Muscle of leg (tissue), 11 donors: ENCODE measurements around the gene ZNF195. TPM values are rescaled to one million over a fixed set of nuclear protein-coding genes. Genes with fewer than 3 reads are reported as not detected.

ENCODE experiments used
- DNase-seq: peaks from one replicate; pipeline ENCODE4 v3.0.0; 2013
- H3K27ac ChIP-seq: one replicate; pipeline ENCODE4 v1.5.1; 2013; ENCODE audit warnings: mild to moderate bottlenecking, low read length, control low read depth
- H3K27me3 ChIP-seq: one replicate; pipeline ENCODE4 v1.6.1; 2013; ENCODE audit warnings: low read length; ENCODE audit not compliant: control insufficient read depth, insufficient read depth
- H3K36me3 ChIP-seq: one replicate; pipeline ENCODE4 v1.6.1; 2013; ENCODE audit warnings: low read length; ENCODE audit not compliant: control insufficient read depth, insufficient read depth
- H3K4me1 ChIP-seq: one replicate; pipeline ENCODE4 v1.6.1; 2013; ENCODE audit warnings: low read length; ENCODE audit not compliant: control insufficient read depth, insufficient read depth
- H3K4me3 ChIP-seq: one replicate; pipeline ENCODE4 v1.5.1; 2013; ENCODE audit warnings: low read length, control low read depth
- H3K9me3 ChIP-seq: replicated peaks from 2 replicates; pipeline ENCODE4 v1.6.1; 2013; ENCODE audit warnings: low read depth, low read length; ENCODE audit not compliant: control insufficient read depth
- WGBS: methylation state at CpG from one replicate; pipeline ENCODE4 v1.1.5; 2013; ENCODE audit warnings: missing lambda C conversion rate; ENCODE audit not compliant: insufficient coverage; 5-methylcytosine and 5-hydroxymethylcytosine counted together
- polyA plus RNA-seq, 8 donors: library from polyadenylated mRNA; unstranded; fragments of 120-200 nt; gene quantifications; one replicate each; pipeline versions ENCODE4 v1.2.1 to v1.2.3, GENCODE V29; 2013; ENCODE audit warnings: inconsistent platforms in 1 of 8, low replicate concordance in 1 of 8; ENCODE audit not compliant: insufficient read length in 8 of 8, insufficient read depth in 1 of 8
- total RNA-seq: library from RNA; stranded (reverse); fragments of 120-200 nt; gene quantifications from one replicate; pipeline ENCODE4 v1.2.4, GENCODE V29; 2013

Gene ZNF195
- total and polyA plus RNA-seq, 9 donors, result 13.0 to 20.9 (median 15.6) TPM

- no peak overlapping the region for H3K27ac ChIP-seq
- DNase-seq, result no peak
- no peaks in the 10 kb centered on the region for H3K27me3 ChIP-seq
- H3K9me3 ChIP-seq, result peaks cover 29% of the 10 kb centered on the region
- H3K36me3 ChIP-seq, result peaks cover 5% of the 10 kb centered on the region
- 85% methylated on average over 5 of the region's 5 CpGs for WGBS
- no peak overlapping the region for H3K4me3 ChIP-seq
- H3K4me1 ChIP-seq, result no peaks in the 10 kb centered on the region
Measured at GRCh38 chr11:3353066-3353465, 25.9 kb downstream of the ZNF195 start.

- peaks cover 3% of the 10 kb centered on the region for H3K9me3 ChIP-seq
- no peaks in the 10 kb centered on the region for H3K36me3 ChIP-seq
- H3K27me3 ChIP-seq, result no peaks in the 10 kb centered on the region
- no peak overlapping the region for H3K4me3 ChIP-seq
- WGBS, result no CpG with 5 or more reads among the region's 1 CpG
- no peaks in the 10 kb centered on the region for H3K4me1 ChIP-seq
- DNase-seq, result no peak
- no peak overlapping the region for H3K27ac ChIP-seq
Measured at GRCh38 chr11:3347127-3347526, 31.8 kb downstream of the ZNF195 start.

GRCh38 chr11:3346587-3346986, 32.4 kb downstream of the ZNF195 start:
- H3K9me3 ChIP-seq, result peaks cover 3% of the 10 kb centered on the region
- H3K27ac ChIP-seq, result no peak overlapping the region
- DNase-seq, result no peak
- H3K4me3 ChIP-seq, result no peak overlapping the region
- H3K36me3 ChIP-seq, result no peaks in the 10 kb centered on the region
- WGBS, result 80% methylated on average over 6 of the region's 9 CpGs
- H3K27me3 ChIP-seq, result peaks cover 2% of the 10 kb centered on the region
- H3K4me1 ChIP-seq, result no peaks in the 10 kb centered on the region

- peaks cover 7% of the 10 kb centered on the region for H3K27me3 ChIP-seq
- DNase-seq, result no peak
- peaks cover 3% of the 10 kb centered on the region for H3K9me3 ChIP-seq
- no peak overlapping the region for H3K27ac ChIP-seq
- no peaks in the 10 kb centered on the region for H3K4me1 ChIP-seq
- no peak overlapping the region for H3K4me3 ChIP-seq
- no peaks in the 10 kb centered on the region for H3K36me3 ChIP-seq
- 86% methylated on average over 9 of the region's 10 CpGs for WGBS
Measured at GRCh38 chr11:3345736-3346135, 33.2 kb downstream of the ZNF195 start.

- DNase-seq, result no peak
- no peak overlapping the region for H3K27ac ChIP-seq
- 80% methylated on average over 3 of the region's 6 CpGs for WGBS
Measured at GRCh38 chr11:3344327-3345174, 34.4 kb downstream of the ZNF195 start.

GRCh38 chr11:3342709-3343108, 36.2 kb downstream of the ZNF195 start:
- Histone ChIP-seq H3K27ac (no peak overlapping the region), H3K4me1 (no peaks in the 10 kb centered on the region), H3K4me3 (no peak overlapping the region), H3K36me3 (no peaks in the 10 kb centered on the region), H3K27me3 (peaks cover 25% of the 10 kb centered on the region), H3K9me3 (peaks cover 3% of the 10 kb centered on the region)
- no peak for DNase-seq
- 46% methylated on average over 2 of the region's 2 CpGs for WGBS

More at GRCh38 chr11:3344327-3345174, 34.4 kb downstream of the ZNF195 start:
- Histone ChIP-seq H3K4me1 (no peaks in the 10 kb centered on the region), H3K9me3 (peaks cover 3% of the 10 kb centered on the region), H3K27me3 (peaks cover 17% of the 10 kb centered on the region), H3K36me3 (no peaks in the 10 kb centered on the region), H3K4me3 (no peak overlapping the region)

GRCh38 chr11:3341298-3341697, 37.6 kb downstream of the ZNF195 start:
- H3K9me3 ChIP-seq, result no peaks in the 10 kb centered on the region
- H3K36me3 ChIP-seq, result no peaks in the 10 kb centered on the region
- H3K27ac ChIP-seq, result no peak overlapping the region
- WGBS, result 20% methylated on average over 1 of the region's 10 CpGs
- H3K4me3 ChIP-seq, result no peak overlapping the region
- H3K27me3 ChIP-seq, result peaks cover 25% of the 10 kb centered on the region
- peak; percentile 29 for DNase-seq
- no peaks in the 10 kb centered on the region for H3K4me1 ChIP-seq

GRCh38 chr11:3340025-3340424, 38.9 kb downstream of the ZNF195 start:
- whole genome bisulfite sequencing, result 86% methylated on average over 2 of the region's 4 CpGs
- DNase-seq, result no peak
- Histone ChIP-seq H3K9me3 (no peaks in the 10 kb centered on the region), H3K36me3 (no peaks in the 10 kb centered on the region), H3K4me1 (no peaks in the 10 kb centered on the region), H3K27me3 (peaks cover 25% of the 10 kb centered on the region), H3K4me3 (no peak overlapping the region), H3K27ac (no peak overlapping the region)

GRCh38 chr11:3339340-3339624, 39.7 kb downstream of the ZNF195 start:
- Histone ChIP-seq H3K36me3 (no peaks in the 10 kb centered on the region), H3K4me1 (no peaks in the 10 kb centered on the region), H3K27ac (no peak overlapping the region), H3K9me3 (no peaks in the 10 kb centered on the region), H3K27me3 (peaks cover 25% of the 10 kb centered on the region), H3K4me3 (no peak overlapping the region)
- no peak for DNase-seq
- WGBS, result 53% methylated on average over 1 of the region's 1 CpG

- WGBS, result 79% methylated on average over 7 of the region's 7 CpGs
Measured at GRCh38 chr11:3338569-3339339, 40.2 kb downstream of the ZNF195 start.

More at GRCh38 chr11:3338569-3339339, 40.2 kb downstream of the ZNF195 start:
- Histone ChIP-seq H3K36me3 (no peaks in the 10 kb centered on the region), H3K4me3 (no peak overlapping the region), H3K4me1 (no peaks in the 10 kb centered on the region), H3K27me3 (peaks cover 25% of the 10 kb centered on the region), H3K27ac (no peak overlapping the region), H3K9me3 (no peaks in the 10 kb centered on the region)
- no peak for DNase-seq
